ENCODE measurements around the gene NAE1. TPM values are rescaled to one million over a fixed set of nuclear protein-coding genes. Genes with fewer than 3 reads are reported as not detected.

NAE1 gene
- total RNA-seq: 10 to 100 TPM; 29.7 to 36.4 (median 35.3) TPM

- peak in 1 of 3 donors; percentile 74 for TF ChIP-seq CTCF (IDR thresholded peaks at IDR 0.05)
- no peak for DNase-seq (ENCODE audit: low spot score)
Observed at GRCh38 chr16:66830422-66831404, at the start of gene NAE1. Gene NAE1 (minus strand): TSS chr16:66830976. CDS start chr16:66830899, 77 bp downstream.

GRCh38 chr16:66878067-66878466, 47.3 kb upstream of the NAE1 start:
- DNase-seq (ENCODE audit: low spot score) (no peak), ATAC-seq (ENCODE audit: low FRiP score) (no peak)
- TF ChIP-seq CTCF (IDR thresholded peaks at IDR 0.05): no peak

More at GRCh38 chr16:66830422-66831404, at the start of gene NAE1:
- peak; percentile 99 for ATAC-seq (ENCODE audit: low FRiP score)

GRCh38 chr16:66874079-66874775, 43.5 kb upstream of the NAE1 start:
- no peak for DNase-seq (ENCODE audit: low spot score)
- no peak for TF ChIP-seq CTCF (IDR thresholded peaks at IDR 0.05)

GRCh38 chr16:66873685-66874055, 42.9 kb upstream of the NAE1 start:
- ATAC-seq (ENCODE audit: low FRiP score) (no peak), DNase-seq (ENCODE audit: low spot score) (no peak)
- TF ChIP-seq CTCF (IDR thresholded peaks at IDR 0.05): no peak

More at GRCh38 chr16:66874079-66874775, 43.5 kb upstream of the NAE1 start:
- ATAC-seq (ENCODE audit: low FRiP score): no peak

- DNase-seq (ENCODE audit: low spot score): peak; percentile 63
- TF ChIP-seq CTCF (IDR thresholded peaks at IDR 0.05): peak in 2 of 3 donors; percentile 3 to 90
- ATAC-seq (ENCODE audit: low FRiP score): peak; percentile 97
Observed at GRCh38 chr16:66872943-66873684, 42.3 kb upstream of the NAE1 start.

- DNase-seq (ENCODE audit: low spot score) (no peak), ATAC-seq (ENCODE audit: low FRiP score) (no peak)
- no peak for TF ChIP-seq CTCF (IDR thresholded peaks at IDR 0.05)
Observed at GRCh38 chr16:66872559-66872942, 41.8 kb upstream of the NAE1 start.

Data from omental fat pad (tissue), 4 donors.